Left ventricle myocardium superior (tissue), 1 donor: ENCODE data around the gene SEC24C. TPM values are rescaled to one million over a fixed set of nuclear protein-coding genes. Genes with fewer than 3 reads are reported as not detected.
"Not testable (repeated sequence)": the region's sequence is repeated elsewhere in the genome, so short reads cannot be mapped to it uniquely, and the experiment has no call there.

Source experiments
- ATAC-seq: fragments of 200-7000 bp; cut with Tn5 transposase; one replicate; pipeline ENCODE4 v1.9.1; 2020; ENCODE audit warnings: mild to moderate bottlenecking, moderate library complexity
- DNase-seq: peaks from one replicate; pipeline ENCODE4 v3.0.0-alpha.2; 2020
- intact Hi-C: fragments of 100-400 bp; cut with micrococcal nuclease; formaldehyde crosslinking; loops from one replicate; pipeline ENCODE4 v1.11.0; 2022
- long read RNA-seq: library from polyadenylated mRNA; unstranded; transcript quantifications from one replicate; pipeline ENCODE4 v2.0.0, GENCODE V29; 2021
- total RNA-seq: library from RNA; stranded (reverse); fragmentation: NEBNext Ultra II Directional; extraction: Animal tissue kit (Norgen Biotek cat#: 25700); gene quantifications from one replicate; pipeline ENCODE4 v1.2.1, GENCODE V29; 2021
- donor health status: DM: no; HTN: yes; CAD: no; lungs with severe emphysema.

The SEC24C gene
- 50.5 TPM for total RNA-seq
- long read RNA-seq, full-length matches to known transcripts = 14 of 158 reads
- long read RNA-seq, partial matches to known transcripts = 121 of 158 reads
- long read RNA-seq, other reads (novel, unspliced or antisense) = 23 of 158 reads

DNA sequence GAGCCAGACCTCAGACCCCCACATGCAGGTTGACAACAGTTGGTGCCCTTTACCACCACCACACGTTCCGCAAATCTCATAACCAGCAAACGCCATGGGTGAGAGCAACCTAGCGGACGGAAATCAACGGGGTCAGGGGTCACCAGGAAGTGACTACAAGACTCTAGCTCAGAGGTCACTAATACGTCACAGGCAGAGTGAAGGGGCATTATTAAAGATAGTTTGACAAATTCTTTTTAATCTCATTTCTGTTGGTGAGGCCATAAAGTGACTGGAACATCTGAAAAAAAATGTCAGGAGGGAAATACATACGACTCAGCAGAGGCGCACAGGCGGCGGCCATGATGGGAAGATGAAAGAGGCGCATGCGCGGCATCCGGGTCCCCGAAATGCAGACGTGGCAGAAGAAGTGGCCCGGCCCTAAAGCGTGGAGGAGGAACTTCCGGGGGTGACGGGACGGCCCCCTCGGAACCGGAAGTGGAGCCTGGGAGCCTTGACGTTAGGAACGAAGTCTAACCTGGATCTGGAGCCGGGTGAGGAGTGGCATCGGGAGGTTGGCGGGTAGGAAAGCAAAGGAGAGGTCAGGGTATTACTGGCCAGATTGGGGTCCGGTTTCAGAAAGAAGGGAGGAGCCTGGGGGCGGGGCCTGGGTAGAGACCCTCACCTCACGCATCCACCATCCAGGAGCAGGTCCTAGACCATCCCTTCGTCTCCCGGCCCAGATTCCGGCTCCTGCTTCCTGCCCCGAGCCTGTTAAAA, at the start of gene SEC24C:
Gene SEC24C (plus strand): TSS at position 468 of the 759 bp plus-strand sequence. CDS start 2,461 bp downstream, outside the sequence.
- intact Hi-C loops = no loop called here
- peak; percentile 96 for ATAC-seq
- peak; percentile 97 for DNase-seq

GRCh38 chr10:73695302-73695701, 48.9 kb upstream of the SEC24C start:
- ATAC-seq, intact Hi-C loops, DNase-seq: not testable (repeated sequence)

DNA sequence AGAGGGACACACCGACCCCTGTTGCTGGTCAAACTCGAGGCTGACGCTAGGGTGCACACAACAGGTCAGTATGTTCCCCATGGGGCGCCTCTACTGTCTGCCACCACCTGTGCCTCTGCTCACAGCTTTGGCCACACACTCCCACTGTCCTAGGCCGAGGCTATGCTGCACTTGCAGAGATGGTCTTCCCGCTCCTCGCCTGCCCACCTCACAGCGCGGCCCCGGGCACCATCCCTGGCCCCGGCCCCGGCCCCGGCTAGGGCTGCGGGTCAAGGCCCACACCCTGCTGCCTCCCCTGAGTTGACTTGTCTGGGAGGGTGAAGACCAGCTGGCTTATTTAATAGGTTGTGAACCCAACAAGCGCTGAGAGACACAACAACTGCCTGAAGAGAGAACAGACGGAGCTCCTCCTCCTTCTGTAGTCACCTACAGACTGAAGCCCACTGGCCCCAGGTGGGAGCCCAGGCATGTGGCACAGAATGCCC, 46.5 kb upstream of the SEC24C start, which contains the start of gene AGAP5:
Gene AGAP5 (minus strand): TSS at position 435 of the 485 bp plus-strand sequence. CDS start 354 bp downstream, at position 81.
- DNase-seq, ATAC-seq, intact Hi-C loops: not testable (repeated sequence)

- intact Hi-C loops, ATAC-seq, DNase-seq: not testable (repeated sequence)
These were observed 45.4 kb upstream of the SEC24C start for GRCh38 chr10:73698819-73699218.

- ATAC-seq, DNase-seq, intact Hi-C loops: not testable (repeated sequence)
These were observed 40.2 kb upstream of the SEC24C start for GRCh38 chr10:73703924-73704323.

GRCh38 chr10:73705506-73706072, 38.6 kb upstream of the SEC24C start:
- intact Hi-C loops, DNase-seq, ATAC-seq: not testable (repeated sequence)

DNA sequence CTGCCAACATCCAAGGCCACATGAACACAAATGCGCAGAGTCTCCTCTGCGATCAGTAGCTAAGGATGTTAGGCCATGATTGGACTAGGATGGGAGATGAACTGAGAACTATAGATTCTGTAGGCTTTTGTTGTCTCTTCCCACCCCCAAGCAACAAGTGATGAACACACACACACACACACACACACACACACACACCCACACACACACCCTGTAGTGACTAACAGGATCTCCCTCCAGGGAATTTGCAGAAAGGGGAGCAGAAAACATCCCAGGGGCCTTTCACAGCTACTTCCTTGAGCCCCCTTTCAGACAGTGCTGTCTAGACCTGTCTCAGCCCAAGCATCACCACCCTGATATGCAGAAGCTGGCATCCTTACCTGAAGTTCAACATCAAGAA, 37.7 kb upstream of the SEC24C start:
- ATAC-seq, intact Hi-C loops, DNase-seq: not testable (repeated sequence)

DNA sequence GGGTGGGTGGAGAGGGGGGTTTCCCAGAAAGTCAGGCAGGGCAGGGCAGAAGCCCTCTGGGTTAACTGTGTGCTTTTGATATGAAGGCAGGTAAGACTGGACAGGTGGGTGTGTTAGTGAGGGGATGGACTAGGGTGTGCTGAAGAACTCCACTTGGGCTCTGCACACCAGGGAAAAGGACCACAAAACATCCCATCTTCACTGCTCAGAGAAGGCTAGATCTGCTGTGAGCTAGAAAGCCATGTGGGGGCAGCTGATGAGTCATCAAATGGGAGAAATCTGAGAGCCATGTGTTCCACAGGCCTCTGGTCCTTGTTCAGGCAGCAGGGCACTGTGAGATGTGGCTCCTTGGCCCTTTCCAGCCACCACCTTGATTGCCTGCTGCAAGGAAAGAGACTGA, 36.5 kb upstream of the SEC24C start:
- ATAC-seq = not testable (repeated sequence)

GRCh38 chr10:73708122-73708521, 36.0 kb upstream of the SEC24C start:
- ATAC-seq, DNase-seq, intact Hi-C loops: not testable (repeated sequence)

More for the DNA sequence above, 36.5 kb upstream of the SEC24C start:
- DNase-seq, intact Hi-C loops: not testable (repeated sequence)

DNA sequence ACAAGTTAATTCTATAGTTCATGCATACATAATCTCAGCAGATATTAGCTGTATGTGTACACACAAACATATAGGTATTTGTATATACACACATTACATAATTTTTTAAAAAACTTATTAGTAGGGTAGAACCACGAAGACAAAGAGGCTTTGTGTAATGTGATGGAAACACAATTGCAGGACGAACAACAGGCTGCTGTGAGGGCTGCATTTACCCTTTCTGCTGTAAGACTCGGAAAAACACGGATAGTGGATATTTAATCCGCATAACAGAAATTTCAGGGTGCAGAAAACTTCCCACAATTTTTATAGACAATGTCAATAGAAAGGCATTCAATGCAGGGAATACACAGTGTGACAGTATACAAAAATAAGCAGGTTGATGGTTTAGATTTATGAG, 32.5 kb upstream of the SEC24C start:
- ATAC-seq, intact Hi-C loops, DNase-seq: not testable (repeated sequence)

DNA sequence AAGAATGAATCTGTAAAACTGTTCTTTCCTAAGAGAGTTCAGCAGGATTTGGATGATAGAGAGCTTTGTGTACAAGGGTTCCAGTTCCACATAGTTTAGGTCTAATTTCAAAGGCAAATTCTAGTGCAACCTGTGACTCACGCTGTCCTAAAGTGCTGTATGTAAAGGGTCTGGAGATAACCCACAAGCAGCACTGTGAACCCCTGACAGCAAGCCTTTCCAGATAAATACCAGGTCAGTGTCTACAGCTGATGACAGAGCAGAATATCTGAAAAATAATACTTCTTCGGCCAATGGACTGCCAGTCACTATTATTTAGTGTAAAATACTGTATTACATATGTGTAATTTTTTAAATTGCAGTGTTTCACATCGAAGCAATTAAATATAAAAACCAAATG, 30.3 kb upstream of the SEC24C start:
- ATAC-seq = peak; percentile 68
- intact Hi-C loops = not testable (repeated sequence)

GRCh38 chr10:73714483-73714882, 29.7 kb upstream of the SEC24C start:
- DNase-seq, intact Hi-C loops: not testable (repeated sequence)
- peak; percentile 39 for ATAC-seq

More for the DNA sequence above, 30.3 kb upstream of the SEC24C start:
- not testable (repeated sequence) for DNase-seq

- intact Hi-C loops, DNase-seq: not testable (repeated sequence)
- ATAC-seq = peak; percentile 49
These were observed 28.7 kb upstream of the SEC24C start for GRCh38 chr10:73715179-73716156.

DNA sequence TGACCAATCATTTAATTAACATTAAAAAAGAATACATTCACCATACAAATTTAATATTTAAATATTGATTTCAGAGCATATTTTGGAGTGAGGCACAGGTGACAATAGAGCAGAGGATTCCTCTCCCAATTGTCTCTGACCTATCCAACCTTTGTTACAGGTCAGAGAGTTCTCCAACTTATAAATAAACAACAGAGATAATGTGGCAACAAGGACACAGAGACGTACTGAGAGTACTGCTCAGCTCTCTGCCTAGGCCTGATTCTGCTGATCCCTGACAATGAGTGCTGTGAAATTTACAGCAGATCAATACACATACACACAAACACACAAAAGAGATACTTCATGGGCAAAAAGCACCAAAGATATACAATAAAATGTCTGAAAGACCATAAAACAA, 27.9 kb upstream of the SEC24C start:
- intact Hi-C loops = no loop called here
- ATAC-seq = peak; percentile 91
- DNase-seq = no peak

DNA sequence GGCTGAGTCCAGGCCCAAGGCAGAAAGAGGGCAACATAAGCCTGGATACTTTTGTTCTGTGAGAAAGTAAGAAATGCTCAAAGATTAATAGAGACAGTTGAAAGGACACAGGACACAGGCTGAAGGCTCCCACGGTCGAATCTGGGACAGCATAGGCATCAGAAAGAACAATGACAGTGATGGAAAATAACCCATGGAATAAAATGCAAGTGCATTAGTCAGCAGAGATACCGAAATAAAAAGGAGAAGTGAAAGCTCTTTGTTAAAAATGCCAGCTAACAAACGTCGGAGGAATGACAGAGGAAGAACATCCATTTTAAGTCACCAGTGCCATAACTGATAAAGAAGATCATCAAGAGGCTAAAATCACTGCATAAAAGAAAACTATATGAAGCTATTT, 26.6 kb upstream of the SEC24C start:
- DNase-seq = no peak
- intact Hi-C loops = no loop called here
- no peak for ATAC-seq

DNA sequence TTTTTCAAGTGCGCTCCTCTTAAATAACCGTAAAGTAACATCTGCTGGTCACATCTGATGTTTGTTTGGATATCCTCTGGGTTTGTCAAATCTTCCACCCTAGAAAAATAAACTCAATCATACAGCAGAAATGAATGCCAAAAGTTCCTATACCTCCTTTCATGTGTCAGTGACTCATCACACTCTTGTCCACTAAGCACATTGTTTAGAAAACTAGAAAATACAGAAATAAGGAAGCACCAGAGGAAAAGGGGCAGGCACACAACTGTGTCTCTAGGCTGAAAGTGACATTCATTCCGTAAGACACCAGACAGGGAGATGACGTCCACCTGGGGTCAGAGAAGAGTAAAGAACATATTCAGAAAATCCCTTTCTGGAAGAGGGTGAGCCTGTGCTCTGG, 23.6 kb upstream of the SEC24C start:
- intact Hi-C loops, ATAC-seq, DNase-seq: not testable (repeated sequence)

DNA sequence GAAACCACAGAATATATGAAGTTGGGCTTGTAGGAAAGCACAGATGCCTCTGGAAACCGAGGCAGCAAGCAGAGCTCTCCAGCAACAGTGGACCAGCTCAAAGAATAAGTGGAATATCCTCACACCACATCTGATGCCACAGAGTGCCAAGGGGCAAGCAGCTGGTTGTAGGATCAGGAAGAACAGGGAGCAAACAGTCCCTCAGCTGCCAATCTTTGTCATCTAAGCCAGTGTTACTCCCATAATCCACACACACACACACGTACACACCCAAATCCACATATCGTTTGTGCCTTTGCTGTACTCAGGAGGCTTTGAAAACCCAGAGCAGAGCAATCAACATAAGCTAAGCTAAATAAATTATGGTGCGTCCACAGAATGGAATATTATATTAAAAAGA, 20.7 kb upstream of the SEC24C start:
- no peak for DNase-seq
- intact Hi-C loops = no loop called here
- ATAC-seq = no peak

DNA sequence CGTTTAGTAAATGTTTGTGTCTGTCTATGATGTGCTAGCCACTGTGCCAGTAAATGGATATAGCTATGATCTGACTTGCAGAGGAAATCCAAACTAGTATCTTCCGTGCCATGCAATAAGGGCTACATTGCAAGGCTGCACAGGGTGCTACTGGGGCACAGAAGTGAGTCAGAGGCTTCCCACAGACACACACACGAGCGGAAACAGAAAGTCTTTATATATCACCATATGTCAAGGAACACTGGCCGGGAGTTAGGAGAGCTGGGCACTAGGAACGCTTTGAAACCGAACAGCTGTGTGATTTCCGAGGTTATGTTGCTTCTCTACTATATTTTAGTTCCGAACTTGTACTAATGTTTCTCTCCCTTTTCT, 14.4 kb upstream of the SEC24C start:
- DNase-seq, intact Hi-C loops, ATAC-seq: not testable (repeated sequence)
